Epithelial cell of prostate (primary cell): Measurements from ENCODE around the gene BTNL8.

Experiments used
- DNase-seq: peaks from one replicate; pipeline ENCODE4 v3.0.0-alpha.2; 2011; ENCODE audit warnings: low read depth, low spot score
- H3K27ac ChIP-seq: fragments of 450-650 bp; 2 replicates; pipeline ENCODE4 v1.5.1; 2017; ENCODE audit warnings: mild to moderate bottlenecking

BTNL8 gene

DNA sequence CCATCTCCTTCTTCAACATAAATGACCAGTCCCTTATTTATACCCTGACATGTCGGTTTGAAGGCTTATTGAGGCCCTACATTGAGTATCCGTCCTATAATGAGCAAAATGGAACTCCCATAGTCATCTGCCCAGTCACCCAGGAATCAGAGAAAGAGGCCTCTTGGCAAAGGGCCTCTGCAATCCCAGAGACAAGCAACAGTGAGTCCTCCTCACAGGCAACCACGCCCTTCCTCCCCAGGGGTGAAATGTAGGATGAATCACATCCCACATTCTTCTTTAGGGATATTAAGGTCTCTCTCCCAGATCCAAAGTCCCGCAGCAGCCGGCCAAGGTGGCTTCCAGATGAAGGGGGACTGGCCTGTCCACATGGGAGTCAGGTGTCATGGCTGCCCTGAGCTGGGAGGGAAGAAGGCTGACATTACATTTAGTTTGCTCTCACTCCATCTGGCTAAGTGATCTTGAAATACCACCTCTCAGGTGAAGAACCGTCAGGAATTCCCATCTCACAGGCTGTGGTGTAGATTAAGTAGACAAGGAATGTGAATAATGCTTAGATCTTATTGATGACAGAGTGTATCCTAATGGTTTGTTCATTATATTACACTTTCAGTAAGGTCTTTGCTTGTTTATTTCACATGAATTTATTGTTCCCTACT is 51.5 kb downstream of the BTNL8 start:
- H3K27ac ChIP-seq: no peak overlapping the region
- DNase-seq: no peak

DNA sequence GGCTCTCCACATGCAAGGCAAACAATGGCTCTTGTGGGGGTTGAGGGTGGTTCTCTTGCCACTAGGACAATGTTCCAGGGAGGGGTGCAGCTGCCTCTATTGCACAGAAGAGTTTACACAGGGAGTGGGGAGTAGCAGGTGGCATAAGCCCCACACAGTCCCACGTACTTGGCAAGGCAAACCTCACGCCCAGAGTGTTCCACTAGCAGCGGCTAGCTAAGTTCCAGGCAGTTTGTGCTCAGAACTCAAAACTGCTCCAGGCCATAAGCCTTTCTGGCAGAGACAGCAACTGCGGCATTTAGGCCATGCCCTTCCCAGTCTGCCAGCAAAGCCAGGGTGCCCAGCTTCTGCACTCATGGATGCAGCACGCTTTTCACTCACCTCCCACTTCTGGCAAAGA is 60.7 kb downstream of the BTNL8 start:
- no peak for DNase-seq
- no peak overlapping the region for H3K27ac ChIP-seq

DNA sequence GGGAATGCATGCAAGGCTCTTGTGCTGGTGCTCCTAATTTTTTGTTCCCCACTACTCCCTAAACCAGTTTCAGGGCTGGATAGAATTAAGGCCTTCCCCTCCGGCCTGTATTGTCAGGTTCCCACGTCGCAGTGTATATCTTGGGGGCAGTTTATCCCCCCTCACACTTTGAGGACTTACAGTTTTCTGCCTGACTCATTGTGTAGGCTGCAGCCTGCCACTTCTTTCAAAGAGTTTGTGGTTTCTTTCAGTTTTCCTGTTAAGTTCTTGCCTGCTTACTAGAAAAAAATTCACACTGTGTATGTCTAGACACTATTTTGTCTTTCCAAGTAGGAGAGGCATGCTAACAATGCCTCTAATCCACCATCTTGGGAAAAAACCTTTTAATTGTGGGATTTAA is 61.2 kb downstream of the BTNL8 start:
- DNase-seq: no peak

DNA sequence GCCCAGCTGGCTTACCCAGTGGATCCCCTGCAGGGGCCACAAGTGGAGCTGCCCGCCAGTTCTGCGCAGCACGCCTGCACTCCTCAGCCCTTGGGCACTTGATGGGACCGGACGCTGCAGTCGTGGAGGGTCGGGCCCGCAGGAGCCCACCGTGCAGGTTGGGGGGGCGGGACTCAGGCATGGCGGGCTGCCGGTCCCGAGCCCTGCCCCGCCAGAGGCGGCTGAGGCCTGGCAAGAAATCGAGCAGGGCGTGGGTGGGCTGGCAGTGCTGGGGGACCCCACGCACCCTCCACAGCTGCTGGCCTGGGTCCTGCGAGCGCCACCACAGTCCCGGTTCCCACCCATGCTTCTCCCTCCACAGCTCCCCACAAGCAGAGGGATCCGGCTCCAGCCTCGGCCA is 70.4 kb downstream of the BTNL8 start:
- DNase-seq: no peak
- no peak overlapping the region for H3K27ac ChIP-seq

More for the DNA sequence above, 61.2 kb downstream of the BTNL8 start:
- no peak overlapping the region for H3K27ac ChIP-seq

DNA sequence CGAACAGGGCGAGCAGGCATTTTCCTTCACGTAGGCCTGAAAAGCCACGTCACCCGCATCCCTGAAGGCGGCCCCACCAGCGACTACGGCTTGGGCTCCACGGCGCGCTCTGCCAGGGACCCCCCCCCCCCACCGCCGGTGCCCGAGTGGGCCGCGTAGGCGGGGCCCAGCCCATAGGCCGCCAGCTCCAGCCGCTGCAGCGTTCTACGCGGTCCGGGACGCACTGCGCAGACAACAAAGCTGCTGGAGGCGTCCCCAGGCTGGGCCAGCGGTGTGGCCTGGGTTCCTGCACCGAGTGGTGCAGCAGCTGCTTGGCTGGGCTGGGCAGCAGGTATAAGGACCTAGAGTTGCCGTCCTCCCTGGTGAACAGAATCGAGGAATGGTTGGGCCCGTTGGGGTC is 71.4 kb downstream of the BTNL8 start:
- DNase-seq: no peak
- no peak overlapping the region for H3K27ac ChIP-seq

DNA sequence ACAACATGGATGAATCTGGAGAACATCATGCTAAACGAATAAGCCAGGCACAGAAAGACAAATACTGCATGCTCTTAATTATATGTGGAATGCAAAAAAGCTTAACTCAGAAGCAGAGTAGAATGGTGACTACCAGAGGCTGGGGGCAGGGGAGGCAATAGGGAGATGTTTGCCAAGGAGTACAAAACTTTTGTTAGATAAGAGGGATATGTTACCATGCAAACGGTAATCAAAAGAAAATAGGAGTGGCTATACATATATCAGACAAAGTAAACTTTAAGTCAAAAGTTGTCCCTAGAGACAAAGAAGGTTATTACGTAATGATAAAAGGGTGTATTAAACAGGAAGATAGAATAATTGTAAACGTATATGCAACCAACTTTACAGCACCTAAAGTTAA is 71.9 kb downstream of the BTNL8 start:
- no peak for DNase-seq
- H3K27ac ChIP-seq: no peak overlapping the region

DNA sequence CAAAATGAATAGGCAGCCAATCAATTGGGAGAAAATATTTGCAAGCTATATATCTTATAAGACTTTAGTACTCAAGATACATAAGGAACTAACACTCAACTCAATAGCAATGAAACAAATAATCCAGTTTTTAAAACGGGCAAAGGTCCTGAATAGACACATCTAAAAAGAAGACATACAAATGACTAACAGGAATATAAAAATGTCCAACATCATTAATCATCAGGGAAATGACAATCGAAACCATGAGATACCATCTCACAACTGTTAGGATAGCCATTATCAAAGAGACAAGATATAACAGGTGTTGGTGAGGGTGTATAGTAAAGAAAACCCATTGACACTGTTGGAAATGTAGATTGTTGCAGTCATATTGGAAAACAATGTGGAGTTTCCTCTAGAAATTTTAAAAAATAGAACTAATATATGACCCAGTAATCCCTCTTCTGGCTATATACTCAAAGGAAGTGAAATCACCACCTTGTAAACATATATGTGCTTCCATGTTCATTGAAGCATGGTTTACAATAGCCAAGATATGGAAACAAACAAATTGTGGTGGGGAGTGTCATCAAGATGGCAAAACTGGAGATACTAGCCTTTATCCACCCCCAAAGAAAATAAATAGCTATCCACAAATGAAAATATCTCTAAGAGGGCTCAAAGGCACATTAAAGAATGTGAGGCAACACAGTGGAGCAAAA is 75.8 kb downstream of the BTNL8 start:
- no peak overlapping the region for H3K27ac ChIP-seq
- no peak for DNase-seq

DNA sequence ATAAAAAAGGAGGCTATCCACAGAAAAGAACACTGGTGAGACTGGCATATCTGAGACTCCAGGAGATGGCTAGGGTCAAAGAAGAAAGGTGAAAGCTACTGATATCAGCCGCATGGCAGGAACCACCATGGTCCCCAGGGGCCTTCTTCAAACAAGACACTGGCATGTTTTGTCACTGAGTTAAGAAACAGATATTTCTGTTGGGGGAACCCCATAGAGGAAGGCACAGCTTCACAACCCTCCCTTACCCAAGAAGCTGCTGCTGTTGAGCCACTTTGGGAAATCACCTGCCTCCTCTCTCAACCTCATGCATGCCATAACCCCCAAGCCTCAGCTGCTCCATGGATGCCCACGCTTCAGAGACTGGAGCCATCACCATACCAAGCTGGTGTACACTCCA is 76.4 kb downstream of the BTNL8 start:
- no peak overlapping the region for H3K27ac ChIP-seq
- no peak for DNase-seq

DNA sequence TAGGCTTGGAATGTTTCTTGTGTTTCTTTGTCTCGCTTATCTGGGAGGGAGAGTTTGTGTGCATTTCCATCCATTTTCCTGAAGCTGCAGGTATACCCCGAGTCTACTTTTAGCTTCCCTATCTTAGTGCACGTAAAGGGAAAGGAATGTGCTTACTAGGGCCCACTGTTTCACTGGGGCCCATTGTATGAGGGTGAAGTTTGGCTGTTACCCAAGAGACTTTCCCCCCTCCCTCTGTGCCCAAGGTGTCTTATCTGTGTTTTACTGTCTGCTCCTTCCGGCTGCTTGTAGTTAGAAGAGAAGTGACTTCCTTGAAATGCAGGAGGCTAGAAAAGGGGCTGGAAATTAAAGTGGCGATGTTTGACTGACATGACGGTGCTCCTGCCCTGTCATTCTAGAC is 77.6 kb downstream of the BTNL8 start:
- DNase-seq: no peak
- no peak overlapping the region for H3K27ac ChIP-seq

DNA sequence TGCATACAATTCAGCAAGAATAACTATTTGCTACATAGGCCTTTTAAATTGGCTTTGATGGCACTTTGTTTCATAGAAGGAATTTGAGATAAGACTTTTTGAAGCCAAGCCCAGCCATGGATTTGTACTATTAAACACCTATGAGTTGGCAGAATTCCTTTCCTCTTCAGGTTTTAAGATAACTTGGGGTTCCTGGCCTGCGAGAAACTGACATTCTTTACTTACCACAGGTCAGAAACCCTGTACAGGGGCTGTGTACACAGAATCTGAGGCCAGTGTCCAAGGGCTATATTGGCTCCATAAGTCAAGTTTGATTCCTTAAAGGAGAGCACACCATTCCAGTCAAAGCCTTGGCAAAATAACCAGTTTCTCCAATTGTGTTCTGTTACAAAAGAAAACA is 78.9 kb downstream of the BTNL8 start:
- DNase-seq: no peak
- H3K27ac ChIP-seq: no peak overlapping the region

DNA sequence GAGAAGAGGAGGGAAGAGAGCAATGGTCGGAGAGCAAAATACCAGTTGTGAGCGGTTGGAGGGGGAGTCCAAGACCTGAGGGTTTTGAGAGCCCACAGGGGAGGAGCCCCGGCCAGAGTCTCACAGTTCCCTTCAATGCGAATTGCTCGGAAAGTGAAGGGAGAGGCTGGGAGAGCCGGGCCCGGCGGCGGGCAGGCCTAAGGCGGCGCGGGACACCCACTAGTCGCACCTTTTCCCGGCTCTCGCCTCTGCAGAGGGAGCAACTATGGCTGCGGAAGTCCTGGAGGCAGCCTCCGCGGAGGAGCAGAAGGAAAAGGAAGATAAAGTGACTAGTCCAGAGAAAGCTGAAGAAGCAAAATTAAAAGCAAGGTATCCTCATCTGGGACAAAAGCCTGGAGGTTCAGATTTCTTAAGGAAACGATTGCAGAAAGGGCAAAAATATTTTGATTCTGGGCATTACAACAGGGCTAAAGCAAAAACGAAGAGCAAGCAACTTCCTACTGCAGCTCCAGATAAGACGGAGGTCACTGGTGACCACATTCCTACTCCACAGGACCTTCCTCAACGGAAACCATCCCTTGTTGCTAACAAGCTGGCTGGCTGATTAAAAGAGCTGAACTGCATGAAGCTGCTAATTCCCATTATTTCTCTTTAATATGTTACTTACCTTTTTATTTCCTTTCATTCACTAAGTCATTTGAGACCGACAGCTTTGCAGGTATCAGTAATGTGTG is 83.2 kb downstream of the BTNL8 start:
- DNase-seq: no peak
- H3K27ac ChIP-seq: no peak overlapping the region

DNA sequence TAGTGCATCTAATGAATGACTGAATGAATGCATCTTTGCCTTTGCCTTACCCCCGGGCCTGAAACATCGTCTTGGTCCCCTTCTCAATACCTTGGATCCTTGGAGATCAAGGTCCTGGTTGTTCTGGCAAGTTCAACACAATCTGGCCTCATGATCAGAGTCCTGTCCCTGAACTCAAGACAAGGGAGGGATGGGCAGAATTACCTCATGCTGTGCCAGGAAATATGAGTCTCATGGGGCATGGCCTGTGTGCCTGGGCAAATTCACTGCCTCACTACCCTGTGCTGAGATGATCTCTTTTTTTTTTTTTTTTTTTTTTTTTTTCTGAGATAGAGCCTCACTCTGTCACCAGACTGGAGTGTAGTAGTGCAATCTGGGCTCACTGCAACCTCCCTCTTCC is 89.1 kb downstream of the BTNL8 start:
- DNase-seq: no peak
- H3K27ac ChIP-seq: no peak overlapping the region

DNA sequence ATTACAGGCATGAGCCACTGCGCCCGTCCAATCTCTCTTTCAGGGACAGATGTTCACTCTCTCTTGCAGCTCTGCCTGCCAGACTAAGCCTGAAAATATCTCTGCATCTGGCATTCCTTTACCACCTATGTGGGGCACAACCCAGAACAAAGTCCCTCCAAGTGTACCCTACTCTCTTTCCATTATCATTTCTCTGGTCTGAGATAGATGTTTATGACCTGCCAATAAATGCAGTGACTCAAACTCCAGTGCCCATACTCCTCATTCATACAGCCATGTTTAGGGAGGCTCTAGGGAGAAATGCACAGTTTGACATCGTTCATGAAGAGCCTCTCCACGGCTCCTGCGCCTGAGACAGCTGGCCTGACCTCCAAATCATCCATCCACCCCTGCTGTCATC is 89.6 kb downstream of the BTNL8 start, which contains the start of gene BTNL3:
BTNL3 (plus strand) TSS at position 255 of the 400 bp plus-strand sequence. CDS start 183 bp downstream, outside the sequence.
- no peak within 1 kb of the TSS for H3K27ac ChIP-seq
- no peak for DNase-seq

DNA sequence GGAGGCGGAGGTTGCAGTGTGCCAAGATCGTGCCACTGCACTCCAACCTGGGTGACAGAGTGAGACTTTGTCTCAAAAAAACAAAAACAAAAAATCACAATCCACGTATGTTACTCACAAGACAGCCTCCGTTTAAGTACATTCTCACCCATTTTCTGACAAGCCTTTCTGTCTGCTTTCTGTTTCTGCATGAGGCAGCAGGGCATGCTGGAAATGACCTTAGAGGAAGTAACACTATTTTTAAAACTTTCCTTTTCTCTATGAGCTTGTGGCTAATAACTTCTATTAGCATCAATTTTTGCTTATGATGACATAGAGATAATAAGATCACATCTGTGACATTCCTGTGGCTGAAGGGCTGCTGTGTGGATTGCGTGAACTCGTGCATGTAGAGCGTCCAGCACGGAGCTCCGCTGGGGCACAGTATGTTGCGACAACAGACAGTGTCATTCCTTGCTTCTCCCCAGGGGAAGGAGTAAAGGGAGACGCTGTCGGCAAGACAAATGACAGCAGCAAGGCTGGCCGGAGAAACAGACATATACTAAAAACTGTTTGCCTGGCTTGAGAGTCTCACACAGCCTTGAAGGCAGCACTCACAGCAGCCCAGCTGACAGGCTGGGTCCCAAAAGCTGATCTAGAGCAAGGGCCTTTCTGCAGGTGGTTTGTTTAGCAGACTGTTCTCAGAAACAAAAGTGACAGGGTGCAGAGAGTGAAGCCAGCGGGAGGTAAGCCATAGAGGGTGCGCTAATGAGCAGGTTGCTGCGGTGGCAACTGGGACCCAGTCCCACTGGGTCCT is 91.3 kb downstream of the BTNL8 start:
- H3K27ac ChIP-seq: no peak overlapping the region
- no peak for DNase-seq

DNA sequence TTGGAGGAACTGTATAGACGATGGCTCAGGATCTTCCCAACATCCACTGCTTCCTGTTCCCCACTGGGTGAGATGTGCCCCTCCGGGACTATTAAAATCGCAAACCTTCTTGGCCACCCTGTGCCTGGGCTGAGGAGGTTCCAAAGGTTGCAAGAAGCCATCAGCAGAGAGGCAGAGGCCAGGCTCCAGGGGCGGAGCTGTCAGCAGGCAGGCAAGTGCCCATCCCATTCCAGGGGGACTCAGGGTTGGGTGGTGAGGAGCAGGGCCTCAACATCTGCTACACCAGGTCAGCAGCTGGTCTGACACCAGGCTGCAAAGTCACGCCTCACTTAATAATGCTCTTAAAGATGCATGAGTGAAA is 91.9 kb downstream of the BTNL8 start:
- H3K27ac ChIP-seq: no peak overlapping the region
- DNase-seq: no peak
